ENCODE data around the gene RDH12.
A peak's percentile ranks its signal among the peaks of the same experiment; 100 is the strongest.

RDH12 gene

GRCh38 chr14:67694791-67695393, 6.8 kb upstream of the RDH12 start:
- peaks cover 35% of the 10 kb centered on the region for H3K36me3 ChIP-seq (replicated peaks; ENCODE audit: low read depth, low read length)
- H3K4me1 ChIP-seq (ENCODE audit: low read length) = peaks cover 4% of the 10 kb centered on the region
- peak overlapping the region; percentile 50 for H3K4me2 ChIP-seq (ENCODE audit: low read length)
- H3K27me3 ChIP-seq (ENCODE audit: low read depth, low read length) = no peaks in the 10 kb centered on the region
- H4K20me1 ChIP-seq (ENCODE audit: insufficient read depth, low read length) = peaks cover 13% of the 10 kb centered on the region
- H3K4me3 ChIP-seq (ENCODE audit: low read length) = peak overlapping the region; percentile 78
- peaks cover 41% of the 10 kb centered on the region for H3K79me2 ChIP-seq (ENCODE audit: low read length)
- peak overlapping the region; percentile 83; the same call in 1 of the 2 replicates for H2AFZ ChIP-seq (ENCODE audit: low read depth, low read length)
- TF ChIP-seq CTCF (IDR thresholded peaks at IDR 0.05; ENCODE audit: low read depth, low read length) (no peak), EZH2phosphoT487 (IDR thresholded peaks at IDR 0.05; ENCODE audit: low read depth) (no peak)
- H3K9ac ChIP-seq (ENCODE audit: low read length) = peak overlapping the region; percentile 83
- H3K27ac ChIP-seq (ENCODE audit: low read length) = peak overlapping the region; percentile 76
- no peaks in the 10 kb centered on the region for H3K9me3 ChIP-seq (ENCODE audit: insufficient read depth, low read length)

GRCh38 chr14:67695394-67695949, 6.2 kb upstream of the RDH12 start, which contains the start of gene RDH11:
Gene RDH11, minus strand, starts transcription at chr14:67695764. Its CDS starts 61 bp downstream, at chr14:67695703.
- no peaks in the 10 kb centered on the region for H3K9me3 ChIP-seq (ENCODE audit: insufficient read depth, low read length)
- H3K27me3 ChIP-seq (ENCODE audit: low read depth, low read length) = no peaks in the 10 kb centered on the region
- H3K9ac ChIP-seq (ENCODE audit: low read length) = peak within 1 kb of the TSS; percentile 83
- H3K27ac ChIP-seq (ENCODE audit: low read length) = peak within 1 kb of the TSS; percentile 76
- H2AFZ ChIP-seq (ENCODE audit: low read depth, low read length) = peak within 1 kb of the TSS; percentile 83; the same call in 1 of the 2 replicates
- no peak for TF ChIP-seq EZH2phosphoT487 (IDR thresholded peaks at IDR 0.05; ENCODE audit: low read depth)
- TF ChIP-seq CTCF (IDR thresholded peaks at IDR 0.05; ENCODE audit: low read depth, low read length) = no peak
- H3K4me2 ChIP-seq (ENCODE audit: low read length) = peak within 1 kb of the TSS; percentile 50
- peaks cover 29% of the 10 kb centered on the region for H3K36me3 ChIP-seq (replicated peaks; ENCODE audit: low read depth, low read length)
- peaks cover 13% of the 10 kb centered on the region for H4K20me1 ChIP-seq (ENCODE audit: insufficient read depth, low read length)
- peak within 1 kb of the TSS; percentile 78 for H3K4me3 ChIP-seq (ENCODE audit: low read length)
- peaks cover 4% of the 10 kb centered on the region for H3K4me1 ChIP-seq (ENCODE audit: low read length)
- peaks cover 41% of the 10 kb centered on the region for H3K79me2 ChIP-seq (ENCODE audit: low read length)

- Histone ChIP-seq H4K20me1 (ENCODE audit: insufficient read depth, low read length) (peaks cover 13% of the 10 kb centered on the region), H3K4me2 (ENCODE audit: low read length) (no peak overlapping the region), H3K4me3 (ENCODE audit: low read length) (no peak overlapping the region), H3K79me2 (ENCODE audit: low read length) (peaks cover 32% of the 10 kb centered on the region), H3K27me3 (ENCODE audit: low read depth, low read length) (no peaks in the 10 kb centered on the region), H3K36me3 (replicated peaks; ENCODE audit: low read depth, low read length) (peaks cover 14% of the 10 kb centered on the region), H2AFZ (ENCODE audit: low read depth, low read length) (no peak overlapping the region), H3K9me3 (ENCODE audit: insufficient read depth, low read length) (no peaks in the 10 kb centered on the region), H3K4me1 (ENCODE audit: low read length) (peaks cover 4% of the 10 kb centered on the region), H3K9ac (ENCODE audit: low read length) (no peak overlapping the region), H3K27ac (ENCODE audit: low read length) (no peak overlapping the region)
- TF ChIP-seq EZH2phosphoT487 (IDR thresholded peaks at IDR 0.05; ENCODE audit: low read depth) (no peak), CTCF (IDR thresholded peaks at IDR 0.05; ENCODE audit: low read depth, low read length) (no peak)
Observed at GRCh38 chr14:67697006-67697405, 4.7 kb upstream of the RDH12 start.

- Histone ChIP-seq H3K27ac (ENCODE audit: low read length) (no peak overlapping the region), H3K27me3 (ENCODE audit: low read depth, low read length) (no peaks in the 10 kb centered on the region), H3K79me2 (ENCODE audit: low read length) (peaks cover 22% of the 10 kb centered on the region), H2AFZ (ENCODE audit: low read depth, low read length) (no peak overlapping the region), H3K4me1 (ENCODE audit: low read length) (peaks cover 4% of the 10 kb centered on the region), H3K9me3 (ENCODE audit: insufficient read depth, low read length) (no peaks in the 10 kb centered on the region), H4K20me1 (ENCODE audit: insufficient read depth, low read length) (peaks cover 8% of the 10 kb centered on the region), H3K9ac (ENCODE audit: low read length) (no peak overlapping the region), H3K4me2 (ENCODE audit: low read length) (no peak overlapping the region), H3K4me3 (ENCODE audit: low read length) (no peak overlapping the region), H3K36me3 (replicated peaks; ENCODE audit: low read depth, low read length) (peaks cover 2% of the 10 kb centered on the region)
- TF ChIP-seq EZH2phosphoT487 (IDR thresholded peaks at IDR 0.05; ENCODE audit: low read depth) (no peak), CTCF (IDR thresholded peaks at IDR 0.05; ENCODE audit: low read depth, low read length) (no peak)
Observed at GRCh38 chr14:67698179-67698578, 3.5 kb upstream of the RDH12 start.

All from OCI-LY3 (cell line).